ENCODE measurements around the gene EPHA8.

The EPHA8 gene

DNA sequence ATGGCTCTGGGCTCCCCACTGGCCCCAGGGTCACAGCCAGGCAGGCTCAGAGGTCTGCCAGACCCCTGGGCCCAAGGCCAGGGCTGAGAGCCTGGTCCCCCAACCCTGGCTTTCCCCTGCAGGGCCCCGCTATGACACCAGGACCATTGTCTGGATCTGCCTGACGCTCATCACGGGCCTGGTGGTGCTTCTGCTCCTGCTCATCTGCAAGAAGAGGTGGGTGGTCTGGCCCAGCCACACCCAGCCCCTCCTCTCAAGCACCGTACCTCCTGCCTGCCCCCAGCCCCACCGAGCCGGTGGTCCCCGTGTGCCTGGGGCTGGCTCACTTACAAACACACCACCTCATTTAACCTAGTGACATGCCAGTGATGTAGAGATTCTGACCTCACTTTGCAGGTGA lies 31.8 kb downstream of the EPHA8 start:
- no peak for DNase-seq

DNA sequence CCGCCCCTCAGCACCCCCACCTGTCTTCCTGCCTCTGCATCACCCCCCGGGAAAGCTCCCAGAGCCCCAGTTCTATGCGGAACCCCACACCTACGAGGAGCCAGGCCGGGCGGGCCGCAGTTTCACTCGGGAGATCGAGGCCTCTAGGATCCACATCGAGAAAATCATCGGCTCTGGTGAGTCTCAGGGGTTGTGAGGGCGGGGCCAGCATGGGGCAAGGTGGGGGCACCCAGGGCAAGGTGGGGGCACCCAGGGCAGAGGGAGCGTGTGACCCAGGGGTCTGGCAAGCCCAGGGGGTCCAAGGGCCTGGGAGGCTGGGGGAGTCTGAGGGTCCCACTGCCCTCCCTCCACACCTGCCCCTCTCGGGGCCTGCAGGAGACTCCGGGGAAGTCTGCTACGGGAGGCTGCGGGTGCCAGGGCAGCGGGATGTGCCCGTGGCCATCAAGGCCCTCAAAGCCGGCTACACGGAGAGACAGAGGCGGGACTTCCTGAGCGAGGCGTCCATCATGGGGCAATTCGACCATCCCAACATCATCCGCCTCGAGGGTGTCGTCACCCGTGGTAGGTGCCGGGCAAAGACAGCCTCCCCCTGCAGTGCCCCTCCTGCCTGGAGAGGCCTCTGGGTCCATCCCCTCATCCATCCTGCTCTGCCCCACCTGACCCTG lies 34.1 kb downstream of the EPHA8 start:
- DNase-seq = no peak

DNA sequence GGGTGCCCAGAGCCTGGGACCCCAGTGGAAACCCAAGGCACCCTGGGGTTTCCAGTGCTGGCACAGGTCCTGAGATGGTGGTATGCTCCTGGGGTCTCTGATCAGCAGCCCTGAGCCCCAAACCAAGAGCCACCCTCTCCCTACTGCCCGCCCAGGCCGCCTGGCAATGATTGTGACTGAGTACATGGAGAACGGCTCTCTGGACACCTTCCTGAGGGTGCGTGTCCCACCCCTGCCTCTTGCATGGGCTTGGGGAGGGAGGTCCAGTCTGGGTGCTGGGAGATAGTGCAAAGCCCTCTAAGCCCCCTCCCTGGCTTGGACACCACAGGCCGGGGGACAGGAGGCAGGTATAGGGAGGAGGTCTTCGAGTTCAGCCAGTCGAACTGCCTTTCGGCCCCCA lies 34.7 kb downstream of the EPHA8 start:
- no peak for DNase-seq

DNA sequence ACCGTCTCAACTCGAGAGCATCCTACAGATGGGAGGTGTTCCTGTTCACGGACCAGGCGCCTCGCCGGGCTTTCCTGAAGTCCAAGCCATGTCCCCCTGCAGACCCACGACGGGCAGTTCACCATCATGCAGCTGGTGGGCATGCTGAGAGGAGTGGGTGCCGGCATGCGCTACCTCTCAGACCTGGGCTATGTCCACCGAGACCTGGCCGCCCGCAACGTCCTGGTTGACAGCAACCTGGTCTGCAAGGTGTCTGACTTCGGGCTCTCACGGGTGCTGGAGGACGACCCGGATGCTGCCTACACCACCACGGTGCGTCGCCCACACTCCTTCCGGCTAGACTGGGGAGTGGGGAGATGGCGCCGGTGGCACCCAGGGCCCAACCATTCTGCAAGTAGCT lies 35.4 kb downstream of the EPHA8 start:
- no peak for DNase-seq

DNA sequence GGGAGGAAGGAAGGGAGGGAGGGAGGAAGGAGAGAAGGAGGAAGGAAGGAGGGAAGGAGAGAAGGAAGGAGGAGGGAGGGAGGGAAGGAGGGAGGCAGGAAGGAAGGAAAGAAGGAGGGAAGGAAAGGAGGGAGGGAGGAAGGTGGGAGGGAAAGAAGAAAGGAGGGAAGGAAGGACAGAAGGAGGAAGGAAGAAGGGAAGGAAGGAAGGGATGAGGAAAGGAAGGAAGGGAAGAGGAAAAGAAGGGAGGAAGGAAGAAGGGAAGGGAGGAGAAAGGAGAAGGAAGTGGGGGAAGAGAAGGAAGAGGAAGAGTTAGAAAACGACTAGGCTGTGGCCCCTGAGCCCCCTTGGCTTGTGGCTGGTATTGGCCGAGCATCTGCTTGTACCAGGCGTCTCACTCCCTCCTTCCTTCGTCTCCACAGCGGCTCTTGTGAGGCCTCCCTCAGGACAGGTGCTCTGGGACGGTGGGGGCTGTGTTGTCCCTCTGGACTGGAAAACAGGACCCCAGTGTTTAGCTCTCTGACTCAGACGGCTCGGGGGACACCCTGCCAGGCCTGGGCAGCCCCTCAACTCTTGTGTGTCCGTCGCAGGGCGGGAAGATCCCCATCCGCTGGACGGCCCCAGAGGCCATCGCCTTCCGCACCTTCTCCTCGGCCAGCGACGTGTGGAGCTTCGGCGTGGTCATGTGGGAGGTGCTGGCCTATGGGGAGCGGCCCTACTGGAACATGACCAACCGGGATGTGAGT lies 37.0 kb downstream of the EPHA8 start:
- no peak for DNase-seq

DNA sequence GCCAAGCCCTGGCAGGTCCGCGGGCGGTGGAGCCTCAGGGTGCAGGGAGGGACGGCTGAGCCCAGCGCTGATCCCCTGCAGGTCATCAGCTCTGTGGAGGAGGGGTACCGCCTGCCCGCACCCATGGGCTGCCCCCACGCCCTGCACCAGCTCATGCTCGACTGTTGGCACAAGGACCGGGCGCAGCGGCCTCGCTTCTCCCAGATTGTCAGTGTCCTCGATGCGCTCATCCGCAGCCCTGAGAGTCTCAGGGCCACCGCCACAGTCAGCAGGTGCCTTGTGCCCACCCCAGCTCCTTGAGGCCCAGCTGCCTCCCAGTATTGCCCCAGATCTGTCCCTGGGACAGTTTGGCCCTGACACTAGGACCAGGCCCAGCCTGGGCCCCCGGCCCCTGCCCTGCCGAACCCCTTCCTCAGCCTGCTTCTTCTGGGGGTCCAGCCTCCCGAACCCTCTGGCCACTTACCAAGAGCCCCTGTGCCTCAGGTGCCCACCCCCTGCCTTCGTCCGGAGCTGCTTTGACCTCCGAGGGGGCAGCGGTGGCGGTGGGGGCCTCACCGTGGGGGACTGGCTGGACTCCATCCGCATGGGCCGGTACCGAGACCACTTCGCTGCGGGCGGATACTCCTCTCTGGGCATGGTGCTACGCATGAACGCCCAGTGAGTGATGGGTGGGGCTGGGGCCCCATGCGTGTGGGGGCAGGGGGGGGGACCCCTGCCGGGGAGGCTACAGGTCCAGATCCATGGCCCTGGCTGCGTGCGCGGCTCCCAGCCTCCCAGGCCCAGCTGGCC lies 37.7 kb downstream of the EPHA8 start:
- DNase-seq = no peak

DNA sequence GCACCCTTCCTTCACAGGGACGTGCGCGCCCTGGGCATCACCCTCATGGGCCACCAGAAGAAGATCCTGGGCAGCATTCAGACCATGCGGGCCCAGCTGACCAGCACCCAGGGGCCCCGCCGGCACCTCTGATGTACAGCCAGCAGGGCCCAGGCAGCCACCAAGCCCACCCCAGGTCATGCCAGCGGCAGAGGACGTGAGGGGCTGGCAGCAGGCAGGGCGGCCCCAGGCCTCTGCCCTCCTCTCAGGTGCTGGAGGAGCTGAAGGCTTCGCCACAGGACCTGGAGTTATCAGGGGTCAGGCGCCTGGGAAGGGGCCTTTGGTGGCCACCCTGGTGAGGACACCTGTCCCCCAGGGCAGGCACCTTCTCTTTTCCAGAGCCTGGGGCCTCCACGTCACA lies 38.3 kb downstream of the EPHA8 start:
- DNase-seq = no peak

DNA sequence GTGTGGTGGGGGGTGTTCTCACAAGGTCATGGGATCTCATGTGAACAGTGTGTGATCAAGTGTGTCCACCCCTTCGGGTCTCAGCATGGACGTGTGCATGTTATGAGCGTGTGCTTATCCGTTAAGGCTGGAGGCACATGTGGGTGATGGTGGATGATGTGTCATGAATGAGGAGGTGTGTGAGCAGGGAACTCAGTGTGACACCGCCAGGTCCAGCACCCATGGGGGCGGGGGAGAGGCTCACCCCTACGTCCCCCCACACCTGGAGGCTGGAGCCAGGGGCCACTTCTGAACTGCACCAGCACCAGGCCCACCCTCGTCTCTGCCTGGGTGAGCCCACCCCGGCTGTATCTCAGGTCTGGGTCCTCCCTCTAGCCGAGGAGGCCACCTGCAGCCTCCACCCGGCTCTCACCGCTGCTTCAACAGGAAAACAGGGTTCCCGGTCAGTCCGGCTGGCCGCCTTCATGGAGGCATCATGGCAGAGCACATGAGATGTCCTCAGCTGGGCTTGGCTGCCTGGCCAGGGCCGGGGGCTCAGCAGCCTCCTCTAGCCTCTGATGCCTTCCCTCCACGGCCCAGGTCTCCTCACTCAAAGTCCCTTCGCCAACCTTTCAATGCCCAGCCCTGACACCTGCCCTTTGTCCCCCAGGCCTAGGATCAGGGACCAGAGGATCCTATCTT lies 38.9 kb downstream of the EPHA8 start:
- no peak for DNase-seq

DNA sequence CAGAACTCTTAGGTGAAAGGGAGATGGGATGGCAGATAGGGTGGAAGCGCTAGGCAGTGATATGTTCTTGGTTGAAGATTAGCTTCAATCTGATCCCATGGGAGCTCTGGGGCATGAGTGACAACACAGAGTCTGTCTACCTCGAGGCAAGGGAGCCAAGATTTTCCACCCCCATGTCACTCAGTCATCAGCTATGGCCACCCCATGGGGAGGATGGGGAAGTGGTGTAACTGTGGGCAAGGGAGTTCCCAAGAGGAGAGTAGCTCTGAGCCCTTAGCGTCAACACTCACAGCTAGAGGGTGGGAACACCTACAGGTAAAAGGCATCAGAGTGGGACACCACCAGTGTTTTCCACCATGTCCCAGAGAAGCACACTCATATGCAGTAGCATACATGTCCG lies 42.9 kb downstream of the EPHA8 start:
- DNase-seq = no peak

DNA sequence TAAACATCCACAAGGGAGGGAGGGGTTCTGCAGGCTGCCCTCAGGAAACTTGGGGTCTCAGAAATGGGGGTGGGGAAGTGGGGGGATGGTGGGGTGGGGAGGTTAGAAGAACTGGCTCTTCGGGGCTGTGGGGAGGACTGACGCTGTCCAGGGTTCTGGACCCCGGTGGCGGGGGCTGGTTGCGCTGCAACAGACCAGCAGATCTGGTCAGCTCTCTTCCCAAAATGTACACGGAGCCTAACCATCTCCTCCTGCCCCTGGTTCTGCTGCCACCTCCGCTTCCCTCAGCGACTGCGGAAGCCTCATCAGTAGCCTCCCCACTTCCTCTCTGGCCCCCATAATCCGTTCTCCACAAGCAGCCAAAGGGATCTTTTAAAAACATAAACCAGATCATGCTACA lies 43.9 kb downstream of the EPHA8 start:
- DNase-seq = no peak

DNA sequence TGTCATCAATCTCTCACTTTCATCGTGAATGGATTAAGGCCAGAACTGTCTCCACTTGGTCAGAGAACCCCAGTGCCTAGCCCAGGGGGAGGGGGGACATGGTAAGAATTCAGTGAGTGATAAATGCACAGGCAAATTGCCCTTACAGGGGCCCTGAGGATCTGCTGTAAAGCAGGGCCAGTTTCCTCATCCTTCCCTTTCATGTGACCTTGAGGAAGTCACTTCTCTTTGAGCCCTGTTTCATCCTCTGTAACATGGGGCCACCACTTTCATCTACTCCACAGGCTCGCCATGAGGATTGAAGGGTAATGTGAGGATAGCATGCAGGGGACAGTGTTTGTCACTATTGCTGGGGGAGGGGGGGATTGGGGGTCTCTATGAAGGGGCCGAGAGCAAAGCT lies 45.1 kb downstream of the EPHA8 start:
- no peak for DNase-seq

DNA sequence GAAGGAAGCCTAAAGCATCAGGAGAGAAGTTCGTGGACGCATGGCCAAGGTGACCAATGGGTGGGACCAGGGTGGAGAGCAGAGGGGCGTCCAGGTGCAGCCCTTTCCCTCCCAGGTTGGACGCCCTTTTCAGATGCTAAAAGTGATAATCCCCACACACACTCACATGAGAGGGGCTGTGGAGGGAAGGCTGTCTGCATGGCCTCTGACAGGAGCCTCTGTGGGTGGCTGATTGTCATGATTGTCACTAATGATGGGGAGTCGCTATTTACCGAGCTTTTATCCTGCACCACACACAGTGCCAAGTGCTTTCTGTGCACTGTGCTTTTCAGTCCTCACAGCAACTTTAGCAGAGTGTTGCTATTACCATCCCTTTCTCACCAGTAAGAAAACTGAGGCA lies 46.0 kb downstream of the EPHA8 start:
- DNase-seq = no peak

DNA sequence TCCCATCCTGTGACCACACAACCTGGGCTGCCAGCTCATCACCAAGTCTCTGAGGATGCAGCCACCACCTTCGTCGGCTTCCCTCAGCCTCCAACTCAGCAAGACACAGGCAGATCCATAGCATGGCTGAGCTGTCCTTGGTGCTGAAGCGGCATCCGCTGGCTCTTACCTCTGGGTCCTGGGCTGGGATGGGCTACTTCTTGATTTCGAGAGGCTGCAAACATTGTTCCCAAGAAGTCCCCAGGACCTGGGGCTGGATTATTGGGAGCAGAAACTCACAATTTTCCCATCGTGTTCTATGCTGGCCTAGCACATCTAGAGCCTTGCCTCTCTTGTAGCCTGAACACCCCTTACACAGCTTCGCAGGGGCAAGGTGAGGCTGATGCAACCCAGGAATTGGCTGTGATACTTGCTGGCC lies 48.2 kb downstream of the EPHA8 start:
- peak; percentile 62 for DNase-seq

DNA sequence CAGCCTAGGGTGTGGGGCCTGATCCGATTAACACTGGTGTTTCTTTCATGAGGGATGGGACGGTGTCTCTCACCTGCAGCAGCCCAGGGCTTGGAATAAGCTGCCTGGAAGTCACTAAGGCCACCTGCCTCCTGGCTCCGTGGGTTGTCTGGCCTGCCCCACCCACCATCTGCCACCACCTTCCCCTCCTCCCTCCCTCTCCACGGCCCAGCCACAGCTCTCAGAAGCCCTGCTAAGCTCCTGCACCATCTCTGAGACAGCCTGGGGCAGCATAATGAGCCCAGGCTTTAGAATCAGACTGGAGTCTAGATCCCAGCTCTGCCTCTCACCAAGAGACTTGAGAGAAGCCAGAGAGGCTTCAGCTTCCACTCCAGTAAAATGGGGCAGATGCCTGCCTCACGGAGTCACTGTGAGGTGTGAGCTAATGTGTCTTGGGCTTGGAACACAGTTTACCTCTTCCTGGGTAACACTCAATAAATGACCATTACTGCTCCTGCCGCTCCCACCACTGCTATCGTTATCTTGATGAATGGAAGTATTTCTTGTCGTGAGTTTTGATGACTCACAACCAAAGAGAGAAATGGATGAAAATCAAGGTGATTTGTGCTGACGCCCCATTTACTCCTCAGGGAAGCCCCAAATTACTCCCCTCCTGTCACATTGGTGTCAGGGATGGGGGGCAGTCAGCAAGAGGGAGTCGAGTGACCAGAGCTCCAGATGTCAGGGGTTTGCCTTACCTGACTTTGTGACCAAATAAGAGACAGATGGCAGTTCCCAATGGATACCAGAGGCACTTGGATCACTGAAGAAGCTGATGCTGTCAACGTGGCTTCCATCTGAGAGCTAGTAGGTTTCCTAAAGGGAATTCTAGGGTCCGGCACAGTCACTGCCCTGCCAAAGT lies 49.6 kb downstream of the EPHA8 start:
- DNase-seq = peak; percentile 43

DNA sequence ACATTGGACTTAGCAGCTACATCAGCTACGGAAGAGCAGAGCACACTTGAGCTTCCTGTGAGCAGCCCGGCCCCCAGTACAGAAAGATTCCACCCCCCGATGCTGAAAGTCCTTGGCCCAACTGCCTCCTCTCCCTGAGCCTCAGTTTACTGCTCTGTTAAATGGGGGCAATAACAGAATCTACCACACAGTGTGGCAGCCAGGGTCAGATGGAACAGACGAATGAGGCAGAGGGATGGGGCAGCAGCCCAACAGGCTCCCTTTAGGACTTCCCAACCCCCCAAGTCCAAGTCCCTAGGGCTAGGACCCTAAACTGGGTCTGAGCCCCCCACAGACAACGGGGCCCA lies 50.3 kb downstream of the EPHA8 start:
- no peak for DNase-seq

DNA sequence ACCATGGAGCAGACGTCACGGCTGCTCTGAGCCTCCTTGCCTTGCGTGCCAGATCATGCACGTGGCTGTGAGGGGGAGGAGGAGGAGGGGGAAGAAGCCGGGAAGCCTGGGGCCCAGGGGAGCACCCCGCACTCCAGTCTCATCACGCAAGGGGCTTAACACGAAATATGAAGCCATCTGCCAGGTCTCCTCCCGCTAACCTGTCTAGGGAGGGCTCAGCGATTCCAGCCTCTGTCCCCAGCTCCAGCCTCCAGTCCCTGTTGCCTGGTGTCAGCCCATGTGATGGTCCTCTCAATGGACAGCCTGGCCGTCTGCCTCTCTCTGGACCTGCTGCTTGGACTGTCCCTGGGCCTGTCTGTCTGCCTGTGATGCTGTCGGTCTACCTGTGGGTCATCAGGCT lies 50.7 kb downstream of the EPHA8 start:
- DNase-seq = no peak

DNA sequence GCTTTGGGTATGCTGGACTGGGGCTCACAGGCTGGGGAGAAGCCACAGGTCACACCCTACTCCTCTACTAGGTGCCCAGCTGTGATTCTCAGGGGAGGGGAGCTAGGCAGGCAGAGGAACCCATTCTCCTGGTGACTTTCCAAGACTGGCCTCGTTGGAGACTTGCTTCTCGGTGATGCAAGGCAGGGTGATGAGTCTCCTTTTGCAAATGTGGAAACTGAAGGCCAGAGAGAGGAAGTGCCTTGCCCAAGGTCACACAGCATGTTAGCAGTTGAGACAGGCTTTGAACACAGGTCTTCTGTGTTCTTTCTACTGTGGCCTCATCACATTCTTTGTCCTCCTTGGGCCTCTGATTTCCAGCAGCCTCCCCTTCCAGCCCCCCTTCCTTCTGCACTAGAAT lies 52.6 kb downstream of the EPHA8 start:
- no peak for DNase-seq

DNA sequence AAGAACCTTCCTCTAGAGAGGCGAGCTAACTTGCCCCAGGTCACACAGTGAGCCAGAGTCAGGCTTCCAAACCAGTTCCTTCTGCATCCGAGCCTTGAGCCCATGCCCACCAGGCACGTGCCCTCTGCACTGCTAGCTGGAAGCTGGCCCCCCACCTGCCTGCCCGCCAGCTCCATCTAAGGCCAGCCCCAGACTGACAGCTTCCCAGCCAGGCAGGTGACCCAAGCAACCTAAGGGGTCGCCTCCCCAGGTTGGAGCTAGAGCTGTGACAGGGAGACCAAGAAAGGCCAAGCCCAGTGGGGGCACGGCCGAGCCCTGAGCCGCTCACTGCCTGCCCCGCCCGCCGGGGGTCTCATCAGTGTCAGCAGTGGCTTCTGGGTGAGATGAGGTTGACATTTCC lies 53.3 kb downstream of the EPHA8 start:
- DNase-seq = no peak

DNA sequence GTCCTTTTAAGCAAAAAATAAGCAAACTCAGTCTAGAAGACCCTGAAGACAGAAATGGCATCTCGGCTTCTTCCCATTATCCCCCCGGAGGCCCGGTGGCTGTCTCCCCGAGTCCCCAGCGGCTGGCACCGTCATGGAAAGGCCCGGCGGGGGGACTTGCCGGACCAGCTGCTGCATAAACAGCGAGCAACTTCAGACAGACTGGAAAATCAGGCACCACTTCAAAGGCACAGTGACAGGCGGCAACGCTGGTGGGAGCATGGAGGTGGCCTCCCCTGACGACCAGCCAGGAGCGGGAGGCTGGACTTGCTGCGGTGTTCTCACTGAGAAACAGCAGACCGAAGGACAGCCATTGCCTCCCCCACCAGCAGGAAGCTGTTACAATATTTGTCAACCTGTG lies 54.8 kb downstream of the EPHA8 start:
- DNase-seq = peak; percentile 58

DNA sequence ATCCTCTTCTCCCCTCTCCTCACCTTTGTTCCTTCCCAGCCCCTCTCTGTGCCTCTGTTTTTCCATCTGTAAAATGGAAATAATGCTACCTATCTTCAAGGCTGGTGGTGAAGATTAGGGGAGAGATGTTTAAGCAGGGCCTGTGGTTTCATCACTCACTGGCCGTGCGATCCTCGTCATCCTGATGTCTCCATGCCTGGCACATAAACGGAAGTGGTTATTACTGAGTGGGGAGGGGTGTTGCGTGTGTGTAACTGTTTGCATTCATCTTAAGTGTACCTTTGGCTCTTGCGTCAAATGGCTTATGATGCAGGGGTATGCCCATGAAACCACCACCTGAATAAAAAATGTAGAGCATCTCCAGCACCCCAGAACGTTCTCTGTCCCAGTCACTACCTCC lies 56.0 kb downstream of the EPHA8 start:
- DNase-seq = no peak

DNA sequence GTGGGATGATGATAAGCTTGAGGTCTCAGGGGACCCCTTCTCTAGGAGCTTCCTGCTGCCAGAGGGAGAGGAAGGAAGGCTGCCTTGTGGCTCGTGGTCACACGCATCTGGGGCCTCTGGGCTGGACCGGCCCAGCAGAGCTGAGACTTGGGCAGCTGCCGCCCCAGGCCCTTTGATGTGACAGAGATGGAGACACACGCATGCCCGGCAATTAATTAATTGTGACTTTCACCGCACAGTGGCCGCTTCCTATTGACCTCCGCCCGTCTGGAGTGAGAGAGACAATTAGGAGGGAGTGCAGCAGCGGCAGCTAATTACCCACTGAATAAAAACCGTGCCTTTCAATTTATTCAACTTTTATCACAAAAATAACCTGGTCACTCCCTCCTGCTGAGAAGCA lies 56.5 kb downstream of the EPHA8 start:
- DNase-seq = no peak

DNA sequence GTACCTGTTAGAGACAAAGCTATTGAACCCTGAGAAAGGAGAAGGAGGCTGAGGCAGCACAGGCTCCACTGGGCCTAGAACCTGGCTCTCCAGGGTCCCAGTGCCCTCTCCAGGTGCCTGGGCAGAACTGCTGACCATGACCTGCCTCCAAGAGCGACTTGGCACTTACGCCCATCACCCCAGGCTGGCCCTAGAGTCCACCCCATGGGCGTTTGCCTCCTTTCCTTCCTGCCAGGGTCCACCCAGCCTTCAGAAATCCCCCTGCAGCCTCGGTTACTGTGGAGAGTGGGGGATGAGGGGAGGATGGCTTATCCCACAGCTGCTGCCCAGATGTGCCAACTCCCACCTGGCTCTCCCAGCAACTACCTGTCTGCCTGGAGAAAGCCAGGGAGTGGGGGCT lies 58.5 kb downstream of the EPHA8 start:
- DNase-seq = no peak

All from retina (tissue), 1 donor.